Measurements from ENCODE around the gene SMCO2. TPM values are rescaled to one million over a fixed set of nuclear protein-coding genes. Genes with fewer than 3 reads are reported as not detected.

Gene SMCO2
- total and polyA plus RNA-seq, 12 donors: 0.42 to 0.88 (median 0.56) TPM; not detected in 8

GRCh38 chr12:27511031-27511722, 64.6 kb downstream of the SMCO2 start:
- Histone ChIP-seq H3K4me1 (replicated peaks in 1 of 2) (peaks cover 6 to 15% of the 10 kb centered on the region in 2 donors), H3K4me3 (no peak overlapping the region), H3K9me3 (replicated peaks in 1 of 3) (no peaks in the 10 kb centered on the region), H3K27me3 (no peaks in the 10 kb centered on the region), H3K36me3 (replicated peaks in 1 of 2) (no peaks in the 10 kb centered on the region), H3K27ac (peak overlapping the region in 4 of 5 donors; percentile 47 to 66 (median 56))
- intact Hi-C loops (cut with DNase I): no loop called here
- peak in 3 of 7 donors; percentile 35 to 66 (median 42) for DNase-seq
- no peak for TF ChIP-seq POLR2A (IDR thresholded peaks at IDR 0.05)
- TF ChIP-seq CTCF (IDR thresholded peaks at IDR 0.05): no peak
- WGBS, 4 donors: 43 to 52% (median 50%) methylated on average over 6 of the region's 6 CpGs

- H3K36me3 ChIP-seq (replicated peaks in 1 of 2): no peaks in the 10 kb centered on the region
- H3K4me3 ChIP-seq: no peak overlapping the region
- H3K9me3 ChIP-seq (replicated peaks in 1 of 3): no peaks in the 10 kb centered on the region
- TF ChIP-seq CTCF (IDR thresholded peaks at IDR 0.05) (no peak), POLR2A (IDR thresholded peaks at IDR 0.05) (no peak)
- no peak for DNase-seq
- intact Hi-C loops (cut with DNase I): no loop called here
- peak overlapping the region in 4 of 5 donors; percentile 47 to 66 (median 56) for H3K27ac ChIP-seq
- 39 to 62% (median 42%) methylated on average over 3 of the region's 3 CpGs for WGBS, 4 donors
- peaks cover 6 to 15% of the 10 kb centered on the region in 2 donors for H3K4me1 ChIP-seq (replicated peaks in 1 of 2)
- H3K27me3 ChIP-seq: no peaks in the 10 kb centered on the region
Observed at GRCh38 chr12:27511723-27512045, 65.1 kb downstream of the SMCO2 start.

- Histone ChIP-seq H3K27ac (no peak overlapping the region), H3K36me3 (replicated peaks in 1 of 2) (no peaks in the 10 kb centered on the region), H3K9me3 (replicated peaks in 1 of 3) (no peaks in the 10 kb centered on the region), H3K27me3 (no peaks in the 10 kb centered on the region), H3K4me3 (no peak overlapping the region), H3K4me1 (replicated peaks in 1 of 2) (peaks cover 6 to 15% of the 10 kb centered on the region in 2 donors)
- 93 to 98% (median 94%) methylated on average over 7 of the region's 7 CpGs for WGBS, 4 donors
- TF ChIP-seq POLR2A (IDR thresholded peaks at IDR 0.05): no peak
- no peak for TF ChIP-seq CTCF (IDR thresholded peaks at IDR 0.05)
- intact Hi-C loops (cut with DNase I): no loop called here
- no peak for DNase-seq
Observed at GRCh38 chr12:27513155-27513824, 66.8 kb downstream of the SMCO2 start.

DNA sequence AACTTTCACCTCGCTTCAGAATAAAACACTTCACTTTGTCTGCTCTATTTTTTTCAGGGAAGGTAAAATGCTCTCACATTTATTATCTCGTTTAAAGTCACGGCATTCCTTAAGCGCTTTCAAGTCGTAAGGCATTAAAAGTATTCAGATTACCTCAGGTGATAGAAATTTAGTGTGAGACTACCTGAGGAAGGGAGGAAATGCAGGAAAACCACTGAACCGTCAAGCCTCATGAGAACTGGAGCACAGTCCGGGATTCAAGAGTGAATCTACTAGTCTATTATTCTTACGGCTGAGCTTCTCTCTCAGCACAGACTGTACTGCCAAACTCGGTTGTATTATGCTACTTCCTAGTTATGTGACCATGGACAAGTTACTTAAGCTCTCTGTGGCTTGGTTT, 69.1 kb downstream of the SMCO2 start:
- intact Hi-C loops (cut with DNase I): no loop called here
- DNase-seq: no peak
- H3K4me3 ChIP-seq: no peak overlapping the region
- no peak for TF ChIP-seq POLR2A (IDR thresholded peaks at IDR 0.05)
- peaks cover 6 to 15% of the 10 kb centered on the region in 2 donors for H3K4me1 ChIP-seq (replicated peaks in 1 of 2)
- no peak overlapping the region for H3K27ac ChIP-seq
- H3K9me3 ChIP-seq (replicated peaks in 1 of 3): no peaks in the 10 kb centered on the region
- WGBS, 4 donors: 80 to 88% (median 84%) methylated on average over 9 of the region's 9 CpGs
- H3K36me3 ChIP-seq (replicated peaks in 1 of 2): no peaks in the 10 kb centered on the region
- no peaks in the 10 kb centered on the region for H3K27me3 ChIP-seq

All from adrenal gland (tissue), 12 donors.